AG10803 (cell line): ENCODE measurements around the gene QRFPR.

Source experiments
- DNase-seq: peaks from one replicate; pipeline ENCODE4 v3.0.0; 2010; ENCODE audit warnings: low read depth
- H3K4me3 ChIP-seq: 2 replicates; pipeline ENCODE4 v1.5.1; 2011; ENCODE audit warnings: mild to moderate bottlenecking, low read length, control low read depth
- TF ChIP-seq, protein P1 (sequence below): conservative IDR thresholded peaks from 2 replicates; pipeline ENCODE4 v1.5.1; 2011; ENCODE audit warnings: mild to moderate bottlenecking, low read length, control low read depth, inconsistent platforms

QRFPR gene

GRCh38 chr4:121397434-121397833, 16.6 kb upstream of the QRFPR start:
- H3K4me3 ChIP-seq: no peak overlapping the region
- TF ChIP-seq, protein P1, sequence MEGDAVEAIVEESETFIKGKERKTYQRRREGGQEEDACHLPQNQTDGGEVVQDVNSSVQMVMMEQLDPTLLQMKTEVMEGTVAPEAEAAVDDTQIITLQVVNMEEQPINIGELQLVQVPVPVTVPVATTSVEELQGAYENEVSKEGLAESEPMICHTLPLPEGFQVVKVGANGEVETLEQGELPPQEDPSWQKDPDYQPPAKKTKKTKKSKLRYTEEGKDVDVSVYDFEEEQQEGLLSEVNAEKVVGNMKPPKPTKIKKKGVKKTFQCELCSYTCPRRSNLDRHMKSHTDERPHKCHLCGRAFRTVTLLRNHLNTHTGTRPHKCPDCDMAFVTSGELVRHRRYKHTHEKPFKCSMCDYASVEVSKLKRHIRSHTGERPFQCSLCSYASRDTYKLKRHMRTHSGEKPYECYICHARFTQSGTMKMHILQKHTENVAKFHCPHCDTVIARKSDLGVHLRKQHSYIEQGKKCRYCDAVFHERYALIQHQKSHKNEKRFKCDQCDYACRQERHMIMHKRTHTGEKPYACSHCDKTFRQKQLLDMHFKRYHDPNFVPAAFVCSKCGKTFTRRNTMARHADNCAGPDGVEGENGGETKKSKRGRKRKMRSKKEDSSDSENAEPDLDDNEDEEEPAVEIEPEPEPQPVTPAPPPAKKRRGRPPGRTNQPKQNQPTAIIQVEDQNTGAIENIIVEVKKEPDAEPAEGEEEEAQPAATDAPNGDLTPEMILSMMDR: no peak
- DNase-seq: no peak

GRCh38 chr4:121392426-121393086, 11.7 kb upstream of the QRFPR start:
- DNase-seq: no peak
- no peak overlapping the region for H3K4me3 ChIP-seq
- TF ChIP-seq, protein P1: no peak

- H3K4me3 ChIP-seq: no peak overlapping the region
- no peak for DNase-seq
- TF ChIP-seq, protein P1: no peak
Observed at GRCh38 chr4:121390335-121390734, 9.5 kb upstream of the QRFPR start.

DNA sequence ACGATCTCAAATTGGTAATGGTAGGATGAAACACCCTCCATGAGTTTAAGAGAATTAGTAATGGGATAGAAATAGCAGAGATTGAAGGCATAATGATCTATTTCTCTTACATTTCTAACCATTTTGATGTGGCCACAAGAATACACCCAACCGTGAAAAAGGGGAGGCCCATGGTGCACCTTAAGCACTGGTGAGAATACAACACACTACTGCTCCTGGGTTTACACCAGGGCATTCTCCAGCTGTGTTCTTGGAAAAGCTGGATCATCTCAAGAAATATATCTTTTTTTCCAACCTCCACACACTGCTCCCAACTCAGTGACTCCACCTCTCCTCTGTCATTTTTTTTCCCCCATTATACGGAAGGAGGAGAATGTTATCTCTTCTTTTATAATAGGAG, 1.5 kb downstream of the QRFPR start:
- no peak overlapping the region for H3K4me3 ChIP-seq
- no peak for DNase-seq
- TF ChIP-seq, protein P1: no peak

- TF ChIP-seq, protein P1: no peak
- DNase-seq: no peak
- H3K4me3 ChIP-seq: no peak overlapping the region
Observed at GRCh38 chr4:121377076-121377475, 3.7 kb downstream of the QRFPR start.

DNA sequence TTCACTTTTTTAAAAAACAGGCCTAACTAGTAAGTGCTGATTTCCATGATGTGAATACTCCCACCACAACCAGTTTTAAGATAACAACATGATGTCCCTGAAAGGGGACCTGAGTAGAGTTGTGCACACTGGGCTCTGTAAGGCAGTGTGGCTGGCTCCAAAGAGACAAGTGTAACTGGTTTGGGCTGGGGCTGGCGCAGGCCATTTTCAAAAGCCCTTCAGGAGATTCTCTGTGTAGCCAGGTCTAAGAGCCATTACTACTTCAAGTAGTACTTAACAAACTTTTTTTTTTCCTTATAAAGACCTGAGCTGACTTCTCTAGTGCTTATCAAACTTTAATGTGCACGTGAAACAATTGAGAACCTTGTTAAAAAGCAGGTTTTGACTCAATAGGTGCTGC, 4.3 kb downstream of the QRFPR start:
- TF ChIP-seq, protein P1: no peak
- DNase-seq: no peak
- no peak overlapping the region for H3K4me3 ChIP-seq

DNA sequence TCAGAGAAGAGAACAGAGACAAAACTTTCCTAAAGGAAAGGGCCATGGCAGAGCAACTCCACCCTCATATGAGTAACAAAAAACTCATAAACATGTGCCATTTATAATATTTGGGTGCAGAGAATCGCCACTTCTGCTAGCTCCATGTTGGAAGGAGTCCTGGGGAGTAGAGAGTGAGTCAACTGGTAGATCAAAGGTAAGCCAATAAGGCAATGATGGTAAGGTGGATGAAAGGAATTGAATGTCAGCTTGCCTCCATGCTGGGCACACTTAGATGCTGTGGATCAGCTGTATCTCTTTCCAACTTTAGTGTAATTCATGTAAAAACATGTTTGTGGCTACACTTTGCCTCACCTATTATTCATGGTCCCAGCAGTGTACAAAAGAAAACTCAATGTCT, 4.7 kb downstream of the QRFPR start:
- no peak overlapping the region for H3K4me3 ChIP-seq
- TF ChIP-seq, protein P1: no peak
- no peak for DNase-seq
